ENCODE data around the gene DPP4. TPM values are rescaled to one million over a fixed set of nuclear protein-coding genes. Genes with fewer than 3 reads are reported as not detected.

Gene DPP4
- total and polyA plus RNA-seq, 3 donors from 2014 or later = 1.2 to 6.3 (median 1.7) TPM

- H3K4me1 ChIP-seq = no peaks in the 10 kb centered on the region
- no peak for DNase-seq
- H3K4me3 ChIP-seq = no peak overlapping the region
- H3K36me3 ChIP-seq (ENCODE audit: low read depth, missing control alignments) = no peaks in the 10 kb centered on the region
- H3K27me3 ChIP-seq = no peaks in the 10 kb centered on the region
- TF ChIP-seq CTCF (IDR thresholded peaks at IDR 0.05) (no peak), POLR2A (IDR thresholded peaks at IDR 0.05) (no peak)
- no peak overlapping the region for H3K27ac ChIP-seq
- 78 to 89% methylated on average over 1 of the region's 1 CpG for WGBS, 2 donors
- intact Hi-C loops (cut with DNase I; ENCODE audit: low total_unique reads) = no loop called here
- H3K9me3 ChIP-seq = no peaks in the 10 kb centered on the region
Observed at GRCh38 chr2:162090109-162090508, 16.1 kb upstream of the DPP4 start.

- no peak for DNase-seq
- intact Hi-C loops (cut with DNase I; ENCODE audit: low total_unique reads) = no loop called here
- H3K27me3 ChIP-seq = no peaks in the 10 kb centered on the region
- no peaks in the 10 kb centered on the region for H3K9me3 ChIP-seq
- no peaks in the 10 kb centered on the region for H3K4me1 ChIP-seq
- TF ChIP-seq CTCF (IDR thresholded peaks at IDR 0.05) (no peak), POLR2A (IDR thresholded peaks at IDR 0.05) (no peak)
- no peak overlapping the region for H3K27ac ChIP-seq
- H3K36me3 ChIP-seq (ENCODE audit: low read depth, missing control alignments) = no peaks in the 10 kb centered on the region
- WGBS, 2 donors = 92 to 93% methylated on average over 2 of the region's 2 CpGs
- no peak overlapping the region for H3K4me3 ChIP-seq
Observed at GRCh38 chr2:162086904-162087303, 12.9 kb upstream of the DPP4 start.

- no peak overlapping the region for H3K27ac ChIP-seq
Observed at GRCh38 chr2:162085090-162085891, 11.3 kb upstream of the DPP4 start.

GRCh38 chr2:162084536-162084935 lies 10.5 kb upstream of the DPP4 start:
- intact Hi-C loops (cut with DNase I; ENCODE audit: low total_unique reads) = no loop called here
- no peaks in the 10 kb centered on the region for H3K9me3 ChIP-seq
- no peak overlapping the region for H3K4me3 ChIP-seq
- no peaks in the 10 kb centered on the region for H3K36me3 ChIP-seq (ENCODE audit: low read depth, missing control alignments)
- TF ChIP-seq POLR2A (IDR thresholded peaks at IDR 0.05) (no peak), CTCF (IDR thresholded peaks at IDR 0.05) (no peak)
- no peak for DNase-seq
- H3K4me1 ChIP-seq = no peaks in the 10 kb centered on the region
- no peak overlapping the region for H3K27ac ChIP-seq
- H3K27me3 ChIP-seq = no peaks in the 10 kb centered on the region
- 70 to 71% methylated on average over 2 of the region's 2 CpGs for WGBS, 2 donors

More at GRCh38 chr2:162085090-162085891, 11.3 kb upstream of the DPP4 start:
- no peaks in the 10 kb centered on the region for H3K36me3 ChIP-seq (ENCODE audit: low read depth, missing control alignments)
- no peaks in the 10 kb centered on the region for H3K27me3 ChIP-seq
- intact Hi-C loops (cut with DNase I; ENCODE audit: low total_unique reads) = no loop called here
- 57 to 65% methylated on average over 3 of the region's 3 CpGs for WGBS, 2 donors
- DNase-seq = no peak
- no peaks in the 10 kb centered on the region for H3K9me3 ChIP-seq
- H3K4me1 ChIP-seq = no peaks in the 10 kb centered on the region
- no peak for TF ChIP-seq POLR2A (IDR thresholded peaks at IDR 0.05)
- no peak for TF ChIP-seq CTCF (IDR thresholded peaks at IDR 0.05)
- H3K4me3 ChIP-seq = no peak overlapping the region

GRCh38 chr2:162082681-162083080 lies 8.7 kb upstream of the DPP4 start:
- intact Hi-C loops (cut with DNase I; ENCODE audit: low total_unique reads) = no loop called here
- TF ChIP-seq CTCF (IDR thresholded peaks at IDR 0.05) = no peak
- TF ChIP-seq POLR2A (IDR thresholded peaks at IDR 0.05) = no peak
- H3K4me3 ChIP-seq = no peak overlapping the region
- no peaks in the 10 kb centered on the region for H3K9me3 ChIP-seq
- H3K27me3 ChIP-seq = no peaks in the 10 kb centered on the region
- H3K4me1 ChIP-seq = no peaks in the 10 kb centered on the region
- DNase-seq = no peak
- H3K27ac ChIP-seq = no peak overlapping the region
- 71 to 93% methylated on average over 3 of the region's 3 CpGs for WGBS, 2 donors
- H3K36me3 ChIP-seq (ENCODE audit: low read depth, missing control alignments) = no peaks in the 10 kb centered on the region
